Kidney glomerular epithelial cell (primary cell): ENCODE results near the gene SLC6A6.
A peak's percentile ranks its signal among the peaks of the same experiment; 100 is the strongest.

Experiments used
- DNase-seq: peaks from one replicate; lab custom pipeline; 2025; lab: John Stamatoyannopoulos, UW

Gene SLC6A6

GRCh38 chr3:14470461-14470860 is 68.1 kb downstream of the SLC6A6 start:
- no peak for DNase-seq

GRCh38 chr3:14471016-14471415 is 68.6 kb downstream of the SLC6A6 start:
- no peak for DNase-seq

- DNase-seq = no peak
Observed at GRCh38 chr3:14471690-14472089, 69.3 kb downstream of the SLC6A6 start.

- peak; percentile 99 for DNase-seq
Observed at GRCh38 chr3:14472471-14473351, 70.3 kb downstream of the SLC6A6 start.

- peak; percentile 51 for DNase-seq
Observed at GRCh38 chr3:14473411-14473891, 71.0 kb downstream of the SLC6A6 start.

GRCh38 chr3:14474363-14475081 is 72.1 kb downstream of the SLC6A6 start:
- no peak for DNase-seq

GRCh38 chr3:14475621-14476020 is 73.2 kb downstream of the SLC6A6 start:
- DNase-seq = no peak

GRCh38 chr3:14476583-14477265 is 74.3 kb downstream of the SLC6A6 start:
- no peak for DNase-seq

GRCh38 chr3:14477311-14477935 is 75.0 kb downstream of the SLC6A6 start:
- no peak for DNase-seq

- DNase-seq = no peak
Observed at GRCh38 chr3:14478956-14479550, 76.6 kb downstream of the SLC6A6 start.

GRCh38 chr3:14479591-14479990 is 77.2 kb downstream of the SLC6A6 start:
- DNase-seq = no peak

GRCh38 chr3:14480207-14481017 is 78.0 kb downstream of the SLC6A6 start:
- DNase-seq = peak; percentile 65

- DNase-seq = no peak
Observed at GRCh38 chr3:14481018-14481645, 78.7 kb downstream of the SLC6A6 start.

GRCh38 chr3:14481646-14482036 is 79.2 kb downstream of the SLC6A6 start:
- DNase-seq = no peak

- no peak for DNase-seq
Observed at GRCh38 chr3:14482271-14482721, 79.9 kb downstream of the SLC6A6 start.

GRCh38 chr3:14483286-14483685 is 80.9 kb downstream of the SLC6A6 start:
- DNase-seq = no peak

GRCh38 chr3:14484741-14485140 is 82.3 kb downstream of the SLC6A6 start:
- no peak for DNase-seq

- DNase-seq = no peak
Observed at GRCh38 chr3:14485981-14486380, 83.6 kb downstream of the SLC6A6 start.

- DNase-seq = no peak
Observed at GRCh38 chr3:14486460-14486859, 84.1 kb downstream of the SLC6A6 start.

- DNase-seq = no peak
Observed at GRCh38 chr3:14487086-14487485, 84.7 kb downstream of the SLC6A6 start.
